Measurements from ENCODE around the gene STBD1.
"Not testable (repeated sequence)": the region's sequence is repeated elsewhere in the genome, so short reads cannot be mapped to it uniquely, and the experiment has no call there.

STBD1 gene

DNA sequence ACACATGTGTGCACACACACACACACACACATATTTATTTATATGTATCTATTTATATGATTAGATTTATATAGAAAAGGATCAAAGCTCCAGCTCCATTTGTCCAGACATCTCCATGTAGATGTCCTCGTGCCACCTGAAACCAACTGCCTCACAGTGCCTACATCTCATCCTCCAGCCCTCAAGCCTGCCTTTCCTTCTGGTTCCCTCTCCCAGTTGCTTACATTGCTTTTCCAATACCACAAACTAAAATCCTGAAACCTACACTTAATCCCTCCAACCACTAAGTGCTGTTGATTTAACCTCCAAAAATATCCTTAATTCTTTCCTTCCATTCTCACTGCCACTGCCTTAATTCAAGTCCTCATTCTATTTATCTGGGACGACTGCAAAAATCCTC is 51.4 kb downstream of the STBD1 start:
- Mint-ChIP-seq H3K9me3 (peaks cover 29% of the 10 kb centered on the region), H3K4me3 (no peak overlapping the region), H3K27ac (no peak overlapping the region), H3K27me3 (ENCODE audit: low read depth) (no peaks in the 10 kb centered on the region), H3K36me3 (ENCODE audit: low read depth) (no peaks in the 10 kb centered on the region), H3K4me1 (no peaks in the 10 kb centered on the region)
- TF ChIP-seq CTCF (IDR thresholded peaks at IDR 0.05; ENCODE audit: unreplicated experiment in 3 of 3): no peak

GRCh38 chr4:76359881-76360466 is 53.4 kb downstream of the STBD1 start:
- not testable (repeated sequence) for H3K4me3 Mint-ChIP-seq; H3K27ac Mint-ChIP-seq; H3K4me1 Mint-ChIP-seq; H3K27me3 Mint-ChIP-seq (ENCODE audit: low read depth); H3K36me3 Mint-ChIP-seq (ENCODE audit: low read depth)
- H3K9me3 Mint-ChIP-seq: peaks cover 27% of the 10 kb centered on the region

Data from nephron (organoid).